Suprapubic skin (tissue), 3 donors: ENCODE measurements around the gene FRMD4A.

Source experiments
- POLR2A ChIP-seq, 2 donors: fragments of 450-650 bp; IDR thresholded peaks; one replicate each; pipeline ENCODE4 v1.6.1; 2017; ENCODE audit warnings: antibody characterized with exemption in 2 of 2, mild to moderate bottlenecking in 2 of 2, moderate library complexity in 2 of 2
- TF ChIP-seq, protein P1 (sequence below), 2 donors: fragments of 200-600 bp in 1 of 2; fragments of 450-650 bp in 1 of 2; sonication (generic) in 1 of 2; IDR thresholded peaks; one replicate each; pipeline ENCODE4 v1.5.1; 2016 to 2019; ENCODE audit warnings: antibody characterized with exemption in 2 of 2, mild to moderate bottlenecking in 1 of 2, moderate library complexity in 1 of 2

- TF ChIP-seq, protein P1, sequence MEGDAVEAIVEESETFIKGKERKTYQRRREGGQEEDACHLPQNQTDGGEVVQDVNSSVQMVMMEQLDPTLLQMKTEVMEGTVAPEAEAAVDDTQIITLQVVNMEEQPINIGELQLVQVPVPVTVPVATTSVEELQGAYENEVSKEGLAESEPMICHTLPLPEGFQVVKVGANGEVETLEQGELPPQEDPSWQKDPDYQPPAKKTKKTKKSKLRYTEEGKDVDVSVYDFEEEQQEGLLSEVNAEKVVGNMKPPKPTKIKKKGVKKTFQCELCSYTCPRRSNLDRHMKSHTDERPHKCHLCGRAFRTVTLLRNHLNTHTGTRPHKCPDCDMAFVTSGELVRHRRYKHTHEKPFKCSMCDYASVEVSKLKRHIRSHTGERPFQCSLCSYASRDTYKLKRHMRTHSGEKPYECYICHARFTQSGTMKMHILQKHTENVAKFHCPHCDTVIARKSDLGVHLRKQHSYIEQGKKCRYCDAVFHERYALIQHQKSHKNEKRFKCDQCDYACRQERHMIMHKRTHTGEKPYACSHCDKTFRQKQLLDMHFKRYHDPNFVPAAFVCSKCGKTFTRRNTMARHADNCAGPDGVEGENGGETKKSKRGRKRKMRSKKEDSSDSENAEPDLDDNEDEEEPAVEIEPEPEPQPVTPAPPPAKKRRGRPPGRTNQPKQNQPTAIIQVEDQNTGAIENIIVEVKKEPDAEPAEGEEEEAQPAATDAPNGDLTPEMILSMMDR (IDR thresholded peaks at IDR 0.05): no peak
- no peak for TF ChIP-seq POLR2A (IDR thresholded peaks at IDR 0.05)
Measured at GRCh38 chr10:13871776-13872175, 458.9 kb downstream of the FRMD4A start.
